Testis (tissue), 2 donors: ENCODE data around the gene ETFBKMT.

Source experiments
- CTCF ChIP-seq, 3 experiments: fragments of 450-650 bp in 2 of 3; fragments of 200-600 bp in 1 of 3; sonication (generic) in 1 of 3; IDR thresholded peaks; one replicate each; pipeline ENCODE4 v1.5.1; 2016 to 2019; ENCODE audit warnings: antibody characterized with exemption in 3 of 3, mild to moderate bottlenecking in 2 of 3, moderate library complexity in 1 of 3
- POLR2A ChIP-seq: fragments of 450-650 bp; IDR thresholded peaks from one replicate; pipeline ENCODE4 v1.6.1; 2017; ENCODE audit warnings: antibody characterized with exemption, mild to moderate bottlenecking, moderate library complexity

GRCh38 chr12:31622038-31622437, 37.5 kb upstream of the ETFBKMT start:
- TF ChIP-seq CTCF (IDR thresholded peaks at IDR 0.05) (no peak), POLR2A (no peak)
